Stimulated activated CD8-positive, alpha-beta memory T cell treated with anti-CD3 and anti-CD28 coated beads, Interleukin-4, amount 100 ng/mL, for 24 hours (primary cell): ENCODE data around the gene MRPL54.

Source experiments
- DNase-seq: peaks from one replicate; pipeline ENCODE4 v3.0.0-alpha.2; 2020; ENCODE audit warnings: low read depth

Gene MRPL54

DNA sequence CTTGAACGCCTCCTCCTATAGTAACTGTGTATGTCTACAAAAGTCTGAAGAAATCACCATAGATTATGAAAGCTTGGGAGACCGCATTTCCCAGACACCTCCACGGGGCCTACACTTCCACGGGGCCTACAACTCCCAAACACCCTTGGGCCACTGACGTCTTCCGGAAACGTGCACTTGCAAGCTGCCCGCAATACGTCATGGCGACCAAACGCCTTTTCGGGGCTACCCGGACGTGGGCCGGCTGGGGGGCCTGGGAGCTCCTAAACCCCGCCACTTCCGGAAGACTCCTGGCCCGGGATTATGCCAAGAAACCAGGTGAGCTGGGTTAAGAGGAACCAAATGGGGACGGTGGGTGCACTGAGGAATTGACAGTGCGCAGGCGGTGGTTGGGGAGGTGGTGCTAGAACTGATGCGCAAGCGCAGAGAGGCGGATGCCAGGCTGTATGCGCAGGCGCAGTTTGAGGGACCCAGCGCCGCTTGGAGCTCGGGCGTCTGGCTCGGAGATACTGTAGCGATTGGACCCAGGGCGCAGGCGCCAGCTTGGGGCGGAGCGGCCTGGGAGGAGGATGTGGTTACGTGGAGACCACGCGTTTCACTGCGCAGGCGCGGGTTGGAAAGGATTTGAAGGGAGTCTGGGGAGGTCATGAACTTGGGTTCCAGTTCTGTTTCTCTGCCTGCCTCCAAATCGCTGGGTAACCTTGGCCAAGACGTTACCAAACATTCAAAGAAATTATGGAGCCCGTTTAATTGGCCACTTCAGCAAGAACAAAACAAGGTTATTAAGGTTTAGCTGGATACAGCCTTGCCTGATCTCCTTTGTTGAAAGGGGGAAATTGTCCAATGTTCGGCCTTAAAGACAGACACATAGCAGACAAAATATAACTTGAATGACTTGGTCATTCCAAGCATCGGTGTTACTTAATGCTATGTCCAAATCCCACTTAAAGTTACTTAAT lies at the start of gene MRPL54:
MRPL54 (plus strand) TSS at position 182 of the 959 bp plus-strand sequence; CDS start at position 201, 19 bp downstream.
- DNase-seq, result peak; percentile 99

DNA sequence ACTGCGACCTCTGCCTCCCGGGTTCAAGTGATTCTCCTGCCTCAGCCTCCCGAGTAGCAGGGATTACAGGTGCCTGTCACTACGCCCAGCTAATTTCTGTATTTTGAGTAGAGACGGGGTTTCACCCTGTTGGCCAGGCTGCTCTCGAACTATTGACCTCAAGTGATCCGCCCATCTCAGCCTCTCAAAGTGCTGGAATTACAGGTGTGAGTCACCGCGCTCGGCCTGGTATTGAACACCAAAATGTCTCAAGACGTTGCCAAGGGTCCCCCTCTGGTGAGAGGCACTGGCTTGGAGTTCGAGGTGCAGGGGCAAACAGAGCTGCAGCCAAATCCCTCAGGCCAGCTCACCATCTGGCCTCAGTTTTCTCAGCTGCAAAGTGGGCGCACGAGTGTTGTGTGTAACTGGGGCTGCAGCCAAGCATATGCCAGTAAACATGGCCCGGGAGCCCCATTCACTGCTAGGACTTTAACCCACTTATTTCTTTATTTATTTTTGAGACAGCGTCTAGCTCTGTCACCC lies 46.3 kb upstream of the MRPL54 start:
- DNase-seq, result no peak

DNA sequence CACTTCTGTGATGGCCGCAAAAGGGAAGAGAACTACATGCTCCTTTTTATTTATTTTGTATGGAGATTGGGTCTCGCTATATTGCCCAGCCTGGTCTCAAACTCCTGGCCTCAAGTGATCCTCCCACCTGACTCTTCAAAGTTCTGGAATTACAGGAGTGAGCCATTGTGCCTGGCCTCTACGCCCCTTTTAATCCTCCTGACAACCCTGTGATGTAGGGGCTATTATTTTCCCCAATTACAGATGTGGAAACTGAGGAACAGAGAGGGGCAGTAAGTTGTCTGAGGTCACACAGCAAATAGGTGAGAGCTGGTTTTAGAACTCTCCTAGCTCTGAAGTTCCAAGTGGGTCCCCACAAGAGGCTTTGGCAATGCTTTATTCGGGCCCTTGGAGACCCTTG lies 42.6 kb upstream of the MRPL54 start:
- DNase-seq, result no peak

DNA sequence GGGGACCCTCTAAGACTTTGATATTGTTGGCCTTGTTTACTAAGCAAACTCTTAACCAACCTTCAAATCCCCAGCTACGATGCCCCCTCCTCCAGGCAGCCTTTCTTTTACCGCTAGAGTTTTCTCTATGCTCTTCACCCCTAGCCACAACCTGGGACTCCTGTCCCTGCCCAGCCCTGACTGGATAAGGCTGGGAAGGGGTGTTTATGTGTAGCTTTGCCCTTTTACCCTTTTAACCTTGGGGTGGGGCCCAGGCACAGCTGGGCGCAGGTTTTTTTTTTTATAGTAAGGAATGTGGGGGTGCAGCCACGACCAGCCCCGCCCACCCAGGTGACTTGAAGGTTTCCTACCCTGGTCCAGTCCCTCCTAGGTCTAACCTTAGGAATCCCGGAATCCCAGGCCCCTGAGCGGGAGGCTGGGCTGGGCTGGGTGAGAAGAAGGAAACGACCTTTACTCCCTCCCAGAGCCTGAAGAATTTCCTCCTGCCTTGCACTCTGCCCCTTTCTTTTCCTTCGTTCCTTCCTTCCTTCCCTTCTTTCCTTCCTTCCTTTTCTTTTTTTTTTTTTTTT lies 42.0 kb upstream of the MRPL54 start:
- no peak for DNase-seq

DNA sequence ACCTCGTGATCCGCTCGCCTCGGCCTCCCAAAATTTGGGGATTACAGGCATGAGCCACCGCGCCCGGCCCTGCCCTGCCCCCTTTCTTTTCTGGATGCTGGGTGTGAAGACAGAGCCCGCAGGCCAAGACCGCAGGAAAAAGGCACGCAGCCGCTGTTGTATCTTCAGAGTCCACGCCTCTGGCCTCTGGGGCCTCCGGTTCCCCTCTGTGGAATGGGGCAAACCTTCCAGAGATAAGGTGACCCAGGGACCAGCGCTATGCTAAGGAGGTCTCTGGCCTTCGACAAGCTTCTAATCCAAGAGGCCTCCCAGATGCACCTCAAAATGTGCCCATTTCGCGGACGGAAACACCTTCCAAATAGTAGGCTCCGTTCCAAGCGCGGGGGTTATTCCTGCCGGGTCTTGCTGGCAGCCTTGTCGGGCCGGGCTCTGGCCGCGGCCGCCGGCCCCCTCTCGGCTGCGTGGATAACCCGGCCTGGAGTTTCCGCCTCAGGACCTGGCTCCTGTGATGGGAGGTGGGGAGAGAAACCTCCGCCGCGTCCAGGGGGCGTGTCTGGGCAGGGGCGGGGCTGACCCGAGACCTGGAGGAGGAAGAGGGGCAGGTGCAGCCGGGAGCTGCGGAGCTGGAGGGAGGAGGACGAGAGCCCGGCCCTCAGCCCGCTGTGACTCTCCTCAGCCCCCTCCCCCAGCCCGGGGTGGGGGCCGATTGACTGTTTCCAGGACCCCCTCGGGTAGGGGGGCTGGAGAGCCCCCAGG lies 41.2 kb upstream of the MRPL54 start:
- peak; percentile 86 for DNase-seq

DNA sequence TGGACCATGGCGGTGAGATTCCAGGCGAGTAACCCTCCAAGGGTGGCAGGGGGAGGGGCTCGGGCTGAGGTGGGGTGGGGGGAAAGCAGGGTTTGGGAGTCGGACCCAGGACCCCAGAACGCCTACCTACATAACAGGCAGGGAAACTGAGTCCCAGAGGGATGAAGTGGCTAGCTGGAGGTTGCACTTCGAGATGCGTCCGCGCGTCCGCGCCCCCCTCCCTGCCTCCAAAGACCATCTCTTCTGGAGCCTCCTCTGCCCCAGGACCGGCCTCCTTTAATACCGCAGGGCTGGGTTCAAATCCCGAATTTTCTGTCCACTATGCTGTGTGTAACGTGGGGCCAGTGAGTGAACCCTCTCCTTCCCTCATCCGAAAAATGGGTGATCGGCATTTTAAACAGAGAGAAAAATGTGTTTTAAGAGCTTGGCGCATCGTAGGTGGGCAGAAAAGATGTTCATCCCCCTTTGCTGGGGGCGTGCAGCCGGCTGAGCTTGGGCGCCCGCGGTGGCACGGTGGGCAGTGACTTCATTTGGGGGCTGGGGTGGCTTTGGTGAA lies 40.5 kb upstream of the MRPL54 start:
- no peak for DNase-seq

DNA sequence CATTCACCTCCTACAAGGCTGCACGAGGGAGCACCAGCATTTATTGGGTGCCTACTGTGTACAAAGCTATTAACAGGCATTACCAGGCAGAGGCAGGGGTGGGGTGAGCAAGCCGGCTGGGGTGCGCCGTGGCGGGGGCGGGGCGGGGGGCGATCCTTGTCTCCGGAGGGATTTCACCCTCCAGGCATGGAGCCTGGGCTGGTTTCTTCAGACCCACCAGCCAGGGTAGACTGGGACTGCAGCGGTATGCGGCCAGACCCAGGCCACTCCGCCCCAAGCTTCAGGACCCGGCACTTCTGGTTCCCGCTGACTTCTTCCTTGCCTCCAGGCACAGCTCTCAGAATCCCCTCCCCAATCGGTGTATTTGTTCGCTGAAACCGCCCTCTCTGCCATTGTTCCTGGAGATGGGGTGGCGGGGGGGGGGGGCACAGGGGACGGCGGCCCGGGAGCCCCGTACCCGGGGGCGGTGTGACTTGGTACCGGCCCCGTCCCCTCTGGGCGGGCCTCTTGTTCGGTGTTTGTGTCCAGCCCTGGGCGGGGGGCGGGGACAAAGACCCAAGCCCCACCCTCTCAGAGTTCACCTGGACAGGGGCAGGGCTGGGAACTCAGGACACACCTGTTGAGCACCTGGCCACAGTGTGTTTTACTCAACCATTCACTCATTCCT lies 39.9 kb upstream of the MRPL54 start:
- DNase-seq, result no peak

DNA sequence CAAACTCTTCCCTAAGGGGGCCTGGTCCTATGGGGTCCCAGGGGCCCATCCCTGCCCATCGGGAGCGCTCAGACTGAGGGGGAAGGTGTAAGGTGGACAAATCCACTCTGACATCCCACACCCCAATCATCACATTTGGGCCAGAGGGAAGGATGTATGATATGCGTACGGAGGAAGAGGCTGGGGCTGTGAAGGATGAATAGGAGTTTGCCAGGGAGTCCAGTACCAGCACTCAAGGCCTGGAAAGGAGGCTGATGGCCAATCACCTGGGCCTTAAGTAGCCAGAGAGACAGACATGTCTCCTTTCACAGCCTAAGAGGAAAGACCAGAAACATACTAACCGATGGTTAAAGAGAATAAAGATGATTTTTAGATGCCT lies 39.4 kb upstream of the MRPL54 start:
- DNase-seq, result no peak

DNA sequence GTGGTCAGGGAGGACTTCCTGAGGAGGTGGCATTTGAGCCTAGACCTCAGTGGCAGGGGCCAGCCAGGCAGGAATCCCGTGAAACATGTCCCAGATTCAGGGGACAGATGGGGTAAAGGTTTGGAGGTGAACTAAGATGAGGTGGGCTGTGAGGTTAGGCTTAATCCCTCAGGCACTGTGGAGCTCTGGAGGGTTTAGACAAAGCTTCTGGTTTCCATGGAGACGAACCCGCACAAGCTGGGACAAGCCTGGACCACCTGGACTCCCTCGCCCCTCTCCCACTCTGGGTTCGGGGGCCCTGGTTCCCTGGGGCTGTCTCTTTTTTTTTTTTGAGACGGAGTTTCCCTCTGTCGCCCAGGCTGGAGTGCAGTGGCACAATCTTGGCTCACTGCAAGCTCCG lies 38.6 kb upstream of the MRPL54 start:
- DNase-seq, result no peak

DNA sequence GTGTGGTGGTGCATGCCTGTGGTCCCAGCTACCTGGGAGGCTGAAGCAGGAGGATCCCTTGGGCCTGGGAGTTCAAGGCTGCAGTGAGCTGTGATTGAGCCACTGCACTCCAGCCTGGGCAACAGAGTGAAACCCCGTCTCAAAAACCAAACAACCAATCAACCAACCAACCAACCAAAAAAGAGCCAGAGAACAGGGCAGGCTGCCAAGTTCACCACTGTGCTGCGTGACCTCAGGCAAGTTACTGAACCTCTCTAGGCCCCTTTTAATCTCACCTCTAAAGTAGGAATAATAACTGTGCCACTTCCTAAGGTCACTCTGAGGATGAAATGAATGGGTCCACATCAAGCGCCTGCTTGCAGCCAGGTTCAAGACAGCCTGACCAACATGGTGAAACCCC lies 37.4 kb upstream of the MRPL54 start:
- no peak for DNase-seq

DNA sequence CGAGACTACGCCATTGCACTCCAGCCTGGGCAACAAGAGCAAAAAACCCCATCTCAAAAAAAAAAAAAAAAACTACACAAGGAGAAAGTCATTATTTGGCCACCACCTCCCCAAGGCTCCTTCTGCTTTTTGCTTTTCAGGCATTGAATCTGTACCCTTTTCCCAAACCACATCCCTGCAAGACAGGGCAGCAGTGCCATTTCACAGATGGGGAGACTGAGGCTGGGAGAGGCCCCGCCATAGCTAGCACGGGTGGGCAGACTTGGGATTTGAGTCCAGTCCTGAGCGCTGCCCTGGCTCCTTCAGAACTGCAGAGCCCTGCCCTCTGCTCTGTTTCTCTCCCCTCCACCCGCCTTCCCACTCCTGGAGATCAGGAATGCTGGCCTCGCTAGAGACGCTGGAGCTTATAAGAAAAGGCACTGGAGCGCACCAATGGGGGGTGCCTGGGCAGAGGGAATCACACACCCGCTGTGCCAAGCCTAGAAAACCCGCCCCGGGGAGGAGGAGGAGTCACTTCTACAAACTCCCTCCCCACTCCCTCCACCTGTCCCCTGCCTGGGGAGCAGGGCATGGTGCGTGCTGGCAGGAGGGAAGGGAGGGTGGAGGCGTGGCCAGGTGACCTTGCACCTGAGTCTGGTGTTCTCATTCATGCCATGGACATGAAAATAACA lies 36.7 kb upstream of the MRPL54 start:
- no peak for DNase-seq

DNA sequence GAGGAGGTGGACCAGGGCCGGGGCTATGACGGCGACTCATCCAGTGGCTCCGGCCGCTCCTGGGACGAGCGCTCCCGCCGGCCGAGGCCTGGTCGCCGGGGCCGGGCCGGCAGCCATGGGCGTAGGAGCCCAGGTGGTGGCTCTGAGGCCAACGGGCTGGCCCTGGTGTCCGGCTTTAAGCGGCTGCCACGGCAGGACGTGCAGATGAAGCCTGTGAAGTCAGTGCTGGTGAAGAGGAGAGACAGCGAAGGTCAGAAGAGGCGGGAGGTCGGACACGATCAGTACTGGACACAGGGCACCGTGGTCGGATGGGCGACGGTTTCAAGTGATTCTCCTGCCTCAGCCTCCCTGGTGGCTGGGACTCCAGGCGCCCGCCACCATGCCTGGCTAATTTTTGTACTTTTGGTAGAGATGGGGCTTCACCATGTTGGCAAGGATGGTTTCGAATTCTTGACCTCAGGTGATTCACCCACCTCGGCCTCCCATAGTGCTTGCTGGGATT lies 32.0 kb upstream of the MRPL54 start:
- DNase-seq, result no peak

DNA sequence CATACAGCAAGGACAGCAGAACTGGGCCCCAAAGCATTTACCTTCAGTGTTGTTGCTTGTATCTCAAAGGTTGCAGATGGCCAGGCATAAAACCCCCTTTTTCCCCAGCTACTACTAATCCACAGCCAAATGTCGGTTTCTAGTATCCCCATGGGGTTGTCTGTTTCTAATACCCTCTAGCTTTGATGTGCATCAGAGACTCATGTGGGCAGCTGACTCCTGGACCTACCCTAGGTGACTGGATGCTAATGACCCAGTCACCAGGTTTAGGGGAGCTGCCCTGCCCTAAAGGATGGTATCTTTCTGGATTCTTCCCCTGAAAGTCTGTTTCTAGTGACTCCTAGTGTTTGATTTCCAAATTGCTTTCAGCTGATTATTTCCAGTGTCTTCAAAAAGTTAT lies 30.4 kb upstream of the MRPL54 start:
- no peak for DNase-seq

DNA sequence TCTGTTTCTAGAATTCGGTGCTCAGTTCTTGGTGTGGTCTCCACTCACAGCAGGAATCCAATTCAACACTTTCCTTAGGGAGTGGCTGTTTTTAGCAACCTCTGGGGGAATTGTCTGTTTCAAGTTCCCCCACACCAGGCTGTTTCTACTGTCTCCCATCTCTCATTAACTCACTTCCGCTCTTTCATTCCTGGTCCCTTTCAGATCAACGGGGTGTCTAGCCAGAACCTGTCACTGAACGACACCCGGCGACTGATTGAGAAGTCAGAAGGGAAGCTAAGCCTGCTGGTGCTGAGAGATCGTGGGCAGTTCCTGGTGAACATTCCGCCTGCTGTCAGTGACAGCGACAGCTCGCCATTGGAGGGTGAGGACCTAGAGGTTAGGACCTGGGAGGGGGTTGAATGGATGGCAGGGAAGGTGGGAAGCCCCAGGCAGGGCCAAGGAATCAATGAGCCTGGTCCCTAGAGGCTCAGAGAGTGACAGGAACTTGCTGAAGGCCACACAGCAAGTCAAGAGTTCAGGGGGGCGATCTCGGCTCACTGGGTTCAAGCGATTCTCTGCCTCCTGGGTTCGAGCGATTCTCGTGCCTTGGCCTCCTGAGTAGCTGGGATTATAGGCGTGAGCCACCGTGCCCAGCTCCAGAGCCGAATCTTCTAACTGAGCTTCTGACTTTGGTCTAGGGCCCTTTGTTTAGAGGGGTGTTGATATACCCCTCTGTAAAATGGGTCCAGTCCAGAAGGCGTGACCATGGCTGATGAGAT lies 28.8 kb upstream of the MRPL54 start:
- DNase-seq, result no peak

DNA sequence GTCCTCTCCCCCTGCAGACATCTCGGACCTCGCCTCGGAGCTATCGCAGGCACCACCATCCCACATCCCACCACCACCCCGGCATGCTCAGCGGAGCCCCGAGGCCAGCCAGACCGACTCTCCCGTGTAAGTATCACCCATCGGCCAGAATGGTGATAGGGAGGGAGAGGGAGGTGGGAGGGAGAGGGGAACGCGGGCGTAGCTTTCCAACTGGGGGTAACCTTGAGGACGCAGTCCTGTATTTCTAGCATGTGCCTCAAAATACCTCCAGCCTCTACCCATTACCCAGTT lies 28.2 kb upstream of the MRPL54 start:
- no peak for DNase-seq

DNA sequence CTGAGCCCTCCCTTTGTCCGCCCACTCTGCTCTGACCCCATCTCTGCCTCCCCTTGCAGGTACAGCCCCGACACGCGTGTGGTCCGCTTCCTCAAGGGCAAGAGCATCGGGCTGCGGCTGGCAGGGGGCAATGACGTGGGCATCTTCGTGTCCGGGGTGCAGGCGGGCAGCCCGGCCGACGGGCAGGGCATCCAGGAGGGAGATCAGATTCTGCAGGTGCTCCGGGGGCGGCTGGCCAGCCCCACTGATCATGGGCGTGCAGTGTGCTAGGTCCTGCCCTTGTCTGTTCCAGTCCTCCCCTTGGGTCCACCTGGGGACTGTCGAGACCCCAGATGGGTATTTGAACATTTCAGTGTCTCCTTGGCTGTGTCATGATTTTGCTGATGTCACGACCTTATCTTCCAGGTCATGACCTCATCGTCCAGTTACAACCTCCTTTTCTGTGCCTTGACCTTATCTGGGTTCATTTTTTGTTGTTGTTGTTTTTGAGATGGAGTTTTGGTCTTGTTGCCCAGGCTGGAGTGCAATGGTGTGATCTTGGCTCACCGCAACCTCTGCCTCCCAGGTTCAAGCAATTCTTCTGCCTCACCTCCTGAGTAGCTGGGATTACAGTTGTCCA lies 26.3 kb upstream of the MRPL54 start:
- no peak for DNase-seq

DNA sequence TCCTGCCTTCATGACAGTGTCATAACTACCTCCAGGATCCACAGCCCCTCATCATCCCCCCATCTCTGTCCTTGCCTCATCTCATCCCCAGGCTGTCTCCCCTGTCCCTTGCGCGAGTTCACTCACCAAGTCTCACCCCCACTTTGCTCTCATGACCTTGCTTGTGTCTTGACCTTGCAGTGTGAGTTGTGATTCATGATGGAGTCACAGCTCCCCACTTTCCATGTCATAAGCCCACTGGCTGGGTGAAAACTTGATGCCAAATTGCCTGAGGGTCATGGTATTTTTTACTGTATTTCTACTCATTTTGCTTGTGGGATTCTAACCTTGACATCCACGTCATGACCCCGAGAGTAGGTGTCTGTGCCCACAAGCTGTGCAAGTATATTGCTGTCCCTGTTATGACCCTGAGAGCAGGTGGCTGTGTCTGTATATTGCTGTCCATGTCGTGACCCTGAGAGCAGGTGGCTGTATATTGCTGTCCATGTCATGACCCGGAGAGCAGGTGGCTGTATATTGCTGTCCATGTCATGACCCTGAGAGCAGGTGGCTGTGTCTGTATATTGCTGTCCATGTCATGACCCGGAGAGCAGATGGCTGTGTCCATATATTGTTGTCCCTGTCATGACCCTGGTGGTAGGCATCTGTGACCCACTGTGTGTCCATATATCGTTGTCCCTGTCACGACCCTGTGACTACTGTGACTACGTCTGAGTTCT lies 24.8 kb upstream of the MRPL54 start:
- DNase-seq, result no peak

DNA sequence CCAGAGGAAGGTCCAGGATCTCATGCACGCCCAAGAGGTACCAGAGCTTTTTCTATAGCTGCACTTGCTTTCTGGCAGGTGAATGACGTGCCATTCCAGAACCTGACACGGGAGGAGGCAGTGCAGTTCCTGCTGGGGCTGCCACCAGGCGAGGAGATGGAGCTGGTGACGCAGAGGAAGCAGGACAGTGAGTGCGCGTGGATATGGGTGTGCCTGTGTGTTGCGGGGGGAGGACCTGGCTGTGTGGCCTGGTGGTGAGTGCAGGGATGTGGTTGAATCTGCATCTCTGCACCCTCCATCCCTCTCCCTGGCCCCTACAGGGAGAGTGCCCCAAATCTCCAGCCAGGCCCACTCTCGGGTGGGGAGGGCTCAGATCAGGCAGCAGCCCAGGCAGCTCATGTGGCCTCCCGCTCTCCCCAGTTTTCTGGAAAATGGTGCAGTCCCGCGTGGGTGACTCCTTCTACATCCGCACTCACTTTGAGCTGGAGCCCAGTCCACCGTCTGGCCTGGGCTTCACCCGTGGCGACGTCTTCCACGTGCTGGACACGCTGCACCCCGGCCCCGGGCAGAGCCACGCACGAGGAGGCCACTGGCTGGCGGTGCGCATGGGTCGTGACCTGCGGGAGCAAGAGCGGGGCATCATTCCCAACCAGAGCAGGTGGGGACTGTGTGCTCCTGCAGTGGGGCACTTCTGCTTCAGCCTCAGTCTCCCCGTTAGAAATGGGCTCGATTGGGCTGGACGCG lies 23.8 kb upstream of the MRPL54 start:
- no peak for DNase-seq

DNA sequence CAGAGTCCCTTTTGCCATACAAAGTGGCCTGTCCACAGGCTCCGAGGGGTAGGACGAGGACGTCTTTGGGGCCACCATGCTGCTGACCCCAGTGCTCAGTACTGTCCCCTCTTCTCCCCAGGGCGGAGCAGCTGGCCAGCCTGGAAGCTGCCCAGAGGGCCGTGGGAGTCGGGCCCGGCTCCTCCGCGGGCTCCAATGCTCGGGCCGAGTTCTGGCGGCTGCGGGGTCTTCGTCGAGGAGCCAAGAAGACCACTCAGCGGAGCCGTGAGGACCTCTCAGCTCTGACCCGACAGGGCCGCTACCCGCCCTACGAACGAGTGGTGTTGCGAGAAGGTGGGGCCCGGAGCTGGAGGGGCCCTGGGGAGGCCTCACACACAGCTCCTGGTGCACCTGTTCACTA lies 22.1 kb upstream of the MRPL54 start:
- no peak for DNase-seq
